ENCODE results near the gene ZCCHC4. TPM values are rescaled to one million over a fixed set of nuclear protein-coding genes. Genes with fewer than 3 reads are reported as not detected.

The ZCCHC4 gene
- total and polyA plus RNA-seq, 2 of the 8 experiments (the other 6 are each of a cell fraction or from before 2014, with no cell fraction given), result 9.8 to 12.5 TPM

- TF ChIP-seq CTBP2 (IDR thresholded peaks at IDR 0.05; ENCODE audit: borderline replicate concordance, insufficient read depth, insufficient read length, low read length), result no peak
- TF ChIP-seq RAD21 (IDR thresholded peaks at IDR 0.05 in 1 of 2, conservative IDR thresholded peaks at IDR 0.05 in 1 of 2; ENCODE audit: low read depth in 2 of 2, low read length in 2 of 2), result no peak
- TF ChIP-seq RXRA (IDR thresholded peaks at IDR 0.05; ENCODE audit: insufficient read depth, low read depth, low read length), result no peak
- TF ChIP-seq EP300 (IDR thresholded peaks at IDR 0.05; ENCODE audit: borderline replicate concordance in 1 of 2, low read depth in 2 of 2, low read length in 2 of 2), result no peak
- TF ChIP-seq GTF2F1 (IDR thresholded peaks at IDR 0.05; ENCODE audit: borderline replicate concordance, low read depth, low read length), result no peak
- TF ChIP-seq SUZ12 (IDR thresholded peaks at IDR 0.05; ENCODE audit: low read length), result no peak
These were observed 100.7 kb downstream of the ZCCHC4 start (continued) for GRCh38 chr4:25413261-25413660.
